IMR-90 (cell line): ENCODE results near the gene QDPR. TPM values are rescaled to one million over a fixed set of nuclear protein-coding genes. Genes with fewer than 3 reads are reported as not detected.
"Not testable (repeated sequence)": the region's sequence is repeated elsewhere in the genome, so short reads cannot be mapped to it uniquely, and the experiment has no call there.

Experiments used
- ATAC-seq: fragments of 200-7000 bp; cut with Tn5 transposase; 2 replicates; pipeline ENCODE4 v1.9.1; 2020; ENCODE audit warnings: low read depth, mild to moderate bottlenecking, moderate library complexity
- BruUV-seq: library from RNA; stranded (reverse); fragments of 400-500 nt; replicated peaks from 2 replicates; lab custom pipeline; 2021; lab: Mats Ljungman, UMichigan
- CTCF ChIA-PET: fragments of 300-600 bp; formaldehyde crosslinking; extraction: SDS; loops from one replicate; lab custom pipeline; 2021; ENCODE audit warnings: antibody characterized with exemption; lab: Yijun Ruan, JAX
- POLR2A ChIA-PET: fragments of 300-600 bp; sonication (Branson Sonifier 250); formaldehyde crosslinking; loops from one replicate; lab custom pipeline; 2022; ENCODE audit warnings: antibody characterized with exemption; ENCODE audit not compliant: unreplicated experiment; lab: Charles Lee
- DNase-seq: peaks from one replicate; pipeline ENCODE4 v3.0.0; 2013
- H2AFZ ChIP-seq: replicated peaks from 2 replicates; pipeline ENCODE3; 2013; ENCODE audit warnings: low read length, mild to moderate bottlenecking; ENCODE audit not compliant: poor library complexity
- H2AK5ac ChIP-seq: 2 replicates; pipeline ENCODE4 v1.6.1; 2013; ENCODE audit warnings: low read depth, low read length, inconsistent platforms
- H2AK9ac ChIP-seq: replicated peaks from 2 replicates; pipeline ENCODE3; 2013; ENCODE audit warnings: mild to moderate bottlenecking, low read depth, low read length, moderate library complexity; ENCODE audit not compliant: poor library complexity
- H2BK120ac ChIP-seq: 2 replicates; pipeline ENCODE4 v1.6.1; 2013; ENCODE audit warnings: low read depth, low read length, inconsistent platforms
- H2BK15ac ChIP-seq: 3 replicates; pipeline ENCODE4 v1.6.1; 2013; ENCODE audit warnings: low read depth, low read length, inconsistent platforms
- H2BK20ac ChIP-seq: 2 replicates; pipeline ENCODE4 v1.6.1; 2013; ENCODE audit warnings: low read depth, mild to moderate bottlenecking, inconsistent platforms, low read length, moderate library complexity
- H2BK5ac ChIP-seq: 2 replicates; pipeline ENCODE4 v1.6.1; 2013; ENCODE audit warnings: mild to moderate bottlenecking, low read depth, low read length, inconsistent platforms; ENCODE audit not compliant: poor library complexity, severe bottlenecking
- H3K14ac ChIP-seq: replicated peaks from 2 replicates; pipeline ENCODE4 v1.6.1; 2013; ENCODE audit warnings: low read depth, low read length, inconsistent platforms
- H3K18ac ChIP-seq: 2 replicates; pipeline ENCODE4 v1.6.1; 2013; ENCODE audit warnings: low read depth, low read length, control low read depth
- H3K23ac ChIP-seq: 2 replicates; pipeline ENCODE4 v1.6.1; 2013; ENCODE audit warnings: low read depth, low read length, inconsistent platforms
- H3K27ac ChIP-seq: 2 replicates; pipeline ENCODE4 v1.5.1; 2013; ENCODE audit warnings: mild to moderate bottlenecking, control low read depth, low read length; ENCODE audit not compliant: insufficient read depth
- H3K27me3 ChIP-seq: 2 replicates; pipeline ENCODE4 v1.6.1; 2013; ENCODE audit warnings: low read length; ENCODE audit not compliant: control insufficient read depth, insufficient read depth
- H3K36me3 ChIP-seq: 2 replicates; pipeline ENCODE4 v1.6.1; 2013; ENCODE audit warnings: low read length, mixed read lengths; ENCODE audit not compliant: control insufficient read depth, insufficient read depth
- H3K4ac ChIP-seq: 2 replicates; pipeline ENCODE4 v1.6.1; 2013; ENCODE audit warnings: low read depth, low read length, inconsistent platforms
- H3K4me1 ChIP-seq: 2 replicates; pipeline ENCODE4 v1.6.1; 2013; ENCODE audit warnings: low read length, mixed read lengths; ENCODE audit not compliant: control insufficient read depth, insufficient read depth
- H3K4me2 ChIP-seq: 2 replicates; pipeline ENCODE4 v1.6.1; 2013; ENCODE audit warnings: low read depth, mild to moderate bottlenecking, control low read depth, low read length, moderate library complexity
- H3K4me3 ChIP-seq: 2 replicates; pipeline ENCODE4 v1.5.1; 2013; ENCODE audit warnings: low read depth, mild to moderate bottlenecking, control low read depth, low read length, moderate library complexity; ENCODE audit not compliant: insufficient read depth
- H3K56ac ChIP-seq: 2 replicates; pipeline ENCODE4 v1.6.1; 2013; ENCODE audit warnings: low read length, inconsistent platforms; ENCODE audit not compliant: insufficient read depth; ENCODE audit errors: extremely low read depth
- H3K79me1 ChIP-seq, 2 experiments: 2 replicates each; pipeline ENCODE4 v1.6.1; 2013; ENCODE audit warnings: low read length in 2 of 2, inconsistent platforms in 1 of 2, low read depth in 1 of 2
- H3K9ac ChIP-seq: 2 replicates; pipeline ENCODE4 v1.6.1; 2013; ENCODE audit warnings: low read depth, low read length, control low read depth
- H3K9me1 ChIP-seq: 2 replicates; pipeline ENCODE4 v1.6.1; 2013; ENCODE audit warnings: low read length, inconsistent platforms; ENCODE audit not compliant: insufficient read depth
- H3K9me3 ChIP-seq: 2 replicates; pipeline ENCODE4 v1.6.1; 2013; ENCODE audit warnings: low read length; ENCODE audit not compliant: control insufficient read depth, insufficient read depth
- H4K20me1 ChIP-seq: 2 replicates; pipeline ENCODE4 v1.6.1; 2013; ENCODE audit warnings: low read length, inconsistent platforms; ENCODE audit not compliant: insufficient read depth
- H4K5ac ChIP-seq: 2 replicates; pipeline ENCODE4 v1.6.1; 2013; ENCODE audit warnings: mild to moderate bottlenecking, low read depth, low read length, control low read depth
- H4K8ac ChIP-seq, 2 experiments: 2 replicates each; pipeline ENCODE4 v1.6.1; 2013; ENCODE audit warnings: low read depth in 2 of 2, low read length in 2 of 2, control low read depth in 1 of 2, inconsistent platforms in 1 of 2
- H4K91ac ChIP-seq: 2 replicates; pipeline ENCODE4 v1.6.1; 2013; ENCODE audit warnings: low read depth, low read length, inconsistent platforms; ENCODE audit not compliant: insufficient read depth
- BHLHE40 ChIP-seq: fragments of 150-350 bp; IDR thresholded peaks from 2 replicates; pipeline ENCODE4 v1.6.1; 2016; ENCODE audit warnings: mild to moderate bottlenecking, low read depth, low read length
- MAFK ChIP-seq: IDR thresholded peaks from 2 replicates; pipeline ENCODE4 v1.6.1; 2012; ENCODE audit warnings: low read depth, low read length, improper control_type of control experiment
- WGBS, 2 experiments: methylation state at CpG; one replicate each; pipeline versions ENCODE4 v1.1.5 to v1.1.7; 2013; ENCODE audit warnings: missing lambda C conversion rate in 2 of 2; ENCODE audit not compliant: insufficient read length in 1 of 2; ENCODE audit errors: extremely low coverage in 2 of 2; 5-methylcytosine and 5-hydroxymethylcytosine counted together
- dilution Hi-C: fragments of 300-500 bp; cut with HindIII; formaldehyde crosslinking; loops from one replicate; pipeline ENCODE4 v1.14.3; 2018; ENCODE audit warnings: low sequenced_read_pairs; ENCODE audit not compliant: unreplicated experiment
- in situ Hi-C: fragments of 300-500 bp; cut with MboI; formaldehyde crosslinking; loops from 3 replicates; pipeline ENCODE4 v1.14.3; 2019; ENCODE audit warnings: low sequenced_read_pairs, inconsistent platforms, mixed read lengths
- intact Hi-C: fragments of 100-400 bp; cut with micrococcal nuclease; formaldehyde crosslinking; loops from 2 replicates; pipeline ENCODE4 v1.10.0; 2022
- polyA plus RNA-seq, 3 experiments: library from polyadenylated mRNA; depleted of rRNA; stranded (reverse); fragments of >200 nt; gene quantifications; 2 replicates each; pipeline ENCODE4 v1.2.3, GENCODE V29; 2012; ENCODE audit warnings: low replicate concordance in 1 of 3
- total RNA-seq: library from RNA; depleted of rRNA; stranded (reverse); fragments of >200 nt; gene quantifications from 2 replicates; pipeline ENCODE4 v1.2.3, GENCODE V29; 2012

The QDPR gene
- total and polyA plus RNA-seq, 2 of the 4 experiments (the other 2 are of a cell fraction), result 10.4 to 31.1 TPM

- CTCF ChIA-PET, result no interaction called here
- Histone ChIP-seq H3K23ac (no peak overlapping the region), H3K27ac (no peak overlapping the region), H4K91ac (no peak overlapping the region), H2AFZ (peak overlapping the region; percentile 61), H3K9me1 (no peaks in the 10 kb centered on the region), H3K9ac (peak overlapping the region; percentile 37; the same call in 1 of the 2 replicates), H3K36me3 (no peaks in the 10 kb centered on the region), H3K14ac (no peak overlapping the region; the same call in 1 of the 2 replicates), H4K20me1 (no peaks in the 10 kb centered on the region), H2BK120ac (no peak overlapping the region), H3K18ac (no peak overlapping the region), H3K4me3 (no peak overlapping the region), H2BK5ac (no peak overlapping the region), H3K4me1 (peaks cover 1% of the 10 kb centered on the region; the same call in 1 of the 2 replicates), H3K4me2 (no peak overlapping the region; the same call in 1 of the 2 replicates), H3K9me3 (no peaks in the 10 kb centered on the region), H4K5ac (no peak overlapping the region), H2AK9ac (no peak overlapping the region), H3K79me1 (no peaks in the 10 kb centered on the region), H2BK15ac (no peak overlapping the region), H3K56ac (no peak overlapping the region), H2BK20ac (no peak overlapping the region), H3K4ac (no peak overlapping the region), H2AK5ac (no peak overlapping the region), H3K27me3 (no peaks in the 10 kb centered on the region; the same call in 1 of the 2 replicates), H4K8ac (no peak overlapping the region)
- in situ Hi-C loops (no loop called here), dilution Hi-C loops (no loop called here), intact Hi-C loops (no loop called here)
- TF ChIP-seq BHLHE40, result no peak
- no peak for TF ChIP-seq MAFK
- ATAC-seq (no peak; the same call in 1 of the 2 replicates), DNase-seq (no peak)
- BruUV-seq, result no TSS peak
- WGBS, 2 experiments, result 14% methylated on average over 1 of the region's 6 CpGs; no CpG with 5 or more reads in 1 of the 2 experiments
- POLR2A ChIA-PET, result no interaction called here
Measured at GRCh38 chr4:17544205-17544604, 32.3 kb upstream of the QDPR start.

- H3K23ac ChIP-seq, H2BK20ac ChIP-seq, H2AFZ ChIP-seq, H3K4ac ChIP-seq, H4K91ac ChIP-seq, H2BK120ac ChIP-seq, H3K56ac ChIP-seq, H2AK5ac ChIP-seq, H3K4me3 ChIP-seq, H3K79me1 ChIP-seq, H4K20me1 ChIP-seq, ATAC-seq, H2BK15ac ChIP-seq, H3K9me1 ChIP-seq, H2BK5ac ChIP-seq, H3K4me1 ChIP-seq, H3K18ac ChIP-seq, H4K8ac ChIP-seq, H3K14ac ChIP-seq, H2AK9ac ChIP-seq, BruUV-seq, H4K5ac ChIP-seq, in situ Hi-C loops, H3K27ac ChIP-seq, H3K27me3 ChIP-seq, intact Hi-C loops, POLR2A ChIA-PET, dilution Hi-C loops, H3K9me3 ChIP-seq, H3K36me3 ChIP-seq, H3K4me2 ChIP-seq, DNase-seq, H3K9ac ChIP-seq: not testable (repeated sequence)
- CTCF ChIA-PET, result interaction anchor here (0.6 kb wide), 1 partner anchor 235 kb away, joined by 3 read pairs; no protein-coding TSS in a partner anchor
- WGBS, 2 experiments, result 100% methylated on average over 1 of the region's 6 CpGs; no CpG with 5 or more reads in 1 of the 2 experiments
Measured at GRCh38 chr4:17537060-17537459, 25.2 kb upstream of the QDPR start.
